Mucosa of descending colon (tissue), 3 donors: ENCODE results near the gene MS4A4E. TPM values are rescaled to one million over a fixed set of nuclear protein-coding genes. Genes with fewer than 3 reads are reported as not detected.

Source experiments
- ATAC-seq: fragments of 200-7000 bp; cut with Tn5 transposase; one replicate; pipeline ENCODE4 v1.9.1; 2020; ENCODE audit warnings: mild to moderate bottlenecking, moderate library complexity
- DNase-seq, 3 donors: peaks; one replicate each; pipeline ENCODE4 v3.0.0-alpha.2; 2020
- H3K36me3 ChIP-seq: fragments of 200-600 bp; one replicate; pipeline ENCODE4 v1.8.0; 2021; ENCODE audit warnings: low read depth, mild to moderate bottlenecking
- H3K4me1 ChIP-seq: fragments of 200-600 bp; one replicate; pipeline ENCODE4 v1.8.0; 2021; ENCODE audit warnings: low read depth, mild to moderate bottlenecking
- H3K4me3 ChIP-seq: fragments of 200-600 bp; one replicate; pipeline ENCODE4 v1.8.0; 2021; ENCODE audit warnings: mild to moderate bottlenecking
- H3K9me3 ChIP-seq: fragments of 200-600 bp; one replicate; pipeline ENCODE4 v1.8.0; 2021; ENCODE audit warnings: mild to moderate bottlenecking
- CTCF ChIP-seq: fragments of 200-600 bp; IDR thresholded peaks from one replicate; pipeline ENCODE4 v1.8.0; 2022; ENCODE audit warnings: antibody characterized with exemption, mild to moderate bottlenecking
- intact Hi-C, 2 donors: fragments of 100-400 bp; cut with DNase I in 1 of 2; cut with micrococcal nuclease in 1 of 2; formaldehyde crosslinking; loops; one replicate each; pipeline versions ENCODE4 v1.11.0 to v1.11.1; 2022; cut with DNase I, micrococcal nuclease
- total RNA-seq, 3 donors: library from RNA; stranded (reverse); fragmentation: NEBNext Ultra II Directional in 2 of 3; extraction: Animal tissue kit (Norgen Biotek cat#: 25700) in 2 of 3; gene quantifications; one replicate each; pipeline versions ENCODE4 v1.2.1 to v1.2.4, GENCODE V29; 2021 to 2023
- donor health status: DM: no; HTN: no; CAD: no; lungs with moderate emphysema.
- donor health status: DM: no; HTN: no; CAD: no.
- donor health status: DM: no; HTN: yes; CAD: no.

Gene MS4A4E
- total RNA-seq, 3 donors from 2014 or later = 1.3 to 6.6 (median 1.7) TPM

- ATAC-seq = no peak
Observed at GRCh38 chr11:60182541-60183330, 60.2 kb downstream of the MS4A4E start, which contains the start of gene MS4A6A. Gene MS4A6A, minus strand, starts transcription at chr11:60183083. Its CDS starts 1,356 bp downstream, at chr11:60181727.

GRCh38 chr11:60175860-60176275, 67.1 kb downstream of the MS4A4E start:
- H3K4me1 ChIP-seq = no peaks in the 10 kb centered on the region
- intact Hi-C loops = no loop called here
- ATAC-seq (no peak), DNase-seq (no peak)
- H3K9me3 ChIP-seq = no peaks in the 10 kb centered on the region
- no peak overlapping the region for H3K4me3 ChIP-seq
- no peak for TF ChIP-seq CTCF
- no peaks in the 10 kb centered on the region for H3K36me3 ChIP-seq

More at GRCh38 chr11:60182541-60183330, 60.2 kb downstream of the MS4A4E start, which contains the start of gene MS4A6A:
- Histone ChIP-seq H3K4me1 (no peaks in the 10 kb centered on the region), H3K9me3 (no peaks in the 10 kb centered on the region), H3K36me3 (no peaks in the 10 kb centered on the region), H3K4me3 (no peak within 1 kb of the TSS)
- intact Hi-C loops = no loop called here
- DNase-seq = no peak
- TF ChIP-seq CTCF = no peak

- H3K36me3 ChIP-seq = no peaks in the 10 kb centered on the region
- peaks cover 7% of the 10 kb centered on the region for H3K9me3 ChIP-seq
- H3K4me1 ChIP-seq = no peaks in the 10 kb centered on the region
- TF ChIP-seq CTCF = no peak
- DNase-seq = no peak
- no peak overlapping the region for H3K4me3 ChIP-seq
- no peak for ATAC-seq
- intact Hi-C loops = no loop called here
Observed at GRCh38 chr11:60172011-60172410, 70.9 kb downstream of the MS4A4E start.

GRCh38 chr11:60170566-60170965, 72.4 kb downstream of the MS4A4E start:
- Histone ChIP-seq H3K9me3 (peaks cover 7% of the 10 kb centered on the region), H3K36me3 (no peaks in the 10 kb centered on the region), H3K4me1 (no peaks in the 10 kb centered on the region), H3K4me3 (no peak overlapping the region)
- no peak for DNase-seq
- TF ChIP-seq CTCF = no peak
- ATAC-seq = peak; percentile 22
- intact Hi-C loops = no loop called here

GRCh38 chr11:60169264-60169915, 73.5 kb downstream of the MS4A4E start:
- DNase-seq (peak in 1 of 3 donors; percentile 80), ATAC-seq (peak; percentile 74)
- TF ChIP-seq CTCF = no peak
- Histone ChIP-seq H3K36me3 (no peaks in the 10 kb centered on the region), H3K4me1 (no peaks in the 10 kb centered on the region), H3K4me3 (no peak overlapping the region), H3K9me3 (peaks cover 7% of the 10 kb centered on the region)
- intact Hi-C loops = no loop called here
